Type B pancreatic cell (in vitro differentiated cells): Measurements from ENCODE around the gene REEP6. TPM values are rescaled to one million over a fixed set of nuclear protein-coding genes. Genes with fewer than 3 reads are reported as not detected.

Experiments used
- DNase-seq: peaks from one replicate; pipeline ENCODE4 v3.0.0; 2021; ENCODE audit warnings: mixed read lengths; ENCODE audit not compliant: unreplicated experiment; ENCODE audit errors: extremely low spot score
- H3K27ac Mint-ChIP-seq: 2 replicates; pipeline ENCODE4 v1.8.0; 2021; ENCODE audit warnings: mild to moderate bottlenecking, mixed read lengths
- H3K27me3 Mint-ChIP-seq: 2 replicates; pipeline ENCODE4 v1.8.0; 2021; ENCODE audit warnings: mixed read lengths
- H3K36me3 Mint-ChIP-seq: 2 replicates; pipeline ENCODE4 v1.8.0; 2021; ENCODE audit warnings: mixed read lengths
- H3K4me1 Mint-ChIP-seq: one replicate; pipeline ENCODE4 v1.8.0; 2021; ENCODE audit warnings: mixed read lengths; ENCODE audit not compliant: unreplicated experiment
- H3K4me3 Mint-ChIP-seq: 2 replicates; pipeline ENCODE4 v1.8.0; 2021; ENCODE audit warnings: mild to moderate bottlenecking, mixed read lengths
- H3K9me3 Mint-ChIP-seq: 2 replicates; pipeline ENCODE4 v1.8.0; 2021; ENCODE audit warnings: mixed read lengths
- total RNA-seq: library from RNA; stranded (reverse); gene quantifications from 2 replicates; pipeline ENCODE4 v1.2.1, GENCODE V29; 2021; ENCODE audit warnings: low replicate concordance
- TF ChIP-seq, protein P1 (sequence below): fragments of 200-600 bp; sonication (generic); conservative IDR thresholded peaks from 2 replicates; pipeline ENCODE4 v1.5.0; 2021; ENCODE audit warnings: antibody characterized with exemption, mild to moderate bottlenecking

The REEP6 gene
- total RNA-seq, 1 donor from 2014 or later = 17.3 TPM

GRCh38 chr19:1490311-1491113, 469 bp upstream of the REEP6 start, which contains the start of gene PCSK4:
Gene PCSK4 (minus strand): TSS chr19:1490350. CDS start chr19:1490346, 4 bp downstream.
- Mint-ChIP-seq H3K4me1 (peaks cover 4% of the 10 kb centered on the region), H3K36me3 (no peaks in the 10 kb centered on the region), H3K9me3 (no peaks in the 10 kb centered on the region), H3K27me3 (peaks cover 17% of the 10 kb centered on the region), H3K27ac (peak within 1 kb of the TSS; percentile 97), H3K4me3 (peak within 1 kb of the TSS; percentile 96)
- TF ChIP-seq, protein P1, sequence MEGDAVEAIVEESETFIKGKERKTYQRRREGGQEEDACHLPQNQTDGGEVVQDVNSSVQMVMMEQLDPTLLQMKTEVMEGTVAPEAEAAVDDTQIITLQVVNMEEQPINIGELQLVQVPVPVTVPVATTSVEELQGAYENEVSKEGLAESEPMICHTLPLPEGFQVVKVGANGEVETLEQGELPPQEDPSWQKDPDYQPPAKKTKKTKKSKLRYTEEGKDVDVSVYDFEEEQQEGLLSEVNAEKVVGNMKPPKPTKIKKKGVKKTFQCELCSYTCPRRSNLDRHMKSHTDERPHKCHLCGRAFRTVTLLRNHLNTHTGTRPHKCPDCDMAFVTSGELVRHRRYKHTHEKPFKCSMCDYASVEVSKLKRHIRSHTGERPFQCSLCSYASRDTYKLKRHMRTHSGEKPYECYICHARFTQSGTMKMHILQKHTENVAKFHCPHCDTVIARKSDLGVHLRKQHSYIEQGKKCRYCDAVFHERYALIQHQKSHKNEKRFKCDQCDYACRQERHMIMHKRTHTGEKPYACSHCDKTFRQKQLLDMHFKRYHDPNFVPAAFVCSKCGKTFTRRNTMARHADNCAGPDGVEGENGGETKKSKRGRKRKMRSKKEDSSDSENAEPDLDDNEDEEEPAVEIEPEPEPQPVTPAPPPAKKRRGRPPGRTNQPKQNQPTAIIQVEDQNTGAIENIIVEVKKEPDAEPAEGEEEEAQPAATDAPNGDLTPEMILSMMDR = no peak
- DNase-seq = peak; percentile 98

- DNase-seq = no peak
- peaks cover 8% of the 10 kb centered on the region for H3K4me1 Mint-ChIP-seq
- peaks cover 17% of the 10 kb centered on the region for H3K27me3 Mint-ChIP-seq
- peak overlapping the region; percentile 70 for H3K27ac Mint-ChIP-seq
- H3K36me3 Mint-ChIP-seq = no peaks in the 10 kb centered on the region
- H3K4me3 Mint-ChIP-seq = peak overlapping the region; percentile 85
- H3K9me3 Mint-ChIP-seq = no peaks in the 10 kb centered on the region
- TF ChIP-seq, protein P1 = no peak
Observed at GRCh38 chr19:1491849-1492170, 829 bp downstream of the REEP6 start.

DNA sequence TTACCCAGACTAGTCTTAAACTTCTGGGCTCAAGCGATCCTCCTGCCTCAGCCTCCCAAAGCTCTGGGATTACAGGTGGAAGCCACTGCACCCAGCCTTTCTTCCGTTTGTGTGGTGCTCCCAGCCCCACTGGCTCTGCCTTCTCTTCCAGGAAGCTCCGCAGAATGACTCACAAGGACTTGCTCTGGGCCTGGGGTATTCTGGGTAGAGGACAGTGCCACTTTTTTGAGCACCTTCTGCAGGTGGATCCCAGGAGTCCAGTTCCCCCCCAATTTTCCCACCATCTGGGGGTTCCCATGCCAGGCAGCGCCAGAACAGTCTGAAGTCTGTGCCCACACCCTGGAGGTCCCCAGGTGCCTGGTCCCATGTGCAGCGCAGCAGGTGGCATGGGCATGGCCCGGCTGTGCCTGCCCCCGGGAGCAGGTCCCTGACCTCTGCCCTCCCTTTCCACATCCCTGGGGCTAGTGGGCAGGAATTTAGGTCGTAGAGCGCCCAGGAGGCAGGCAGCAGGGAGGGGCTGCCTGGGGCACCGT, 1.6 kb downstream of the REEP6 start:
- Mint-ChIP-seq H3K27me3 (peaks cover 17% of the 10 kb centered on the region), H3K4me3 (peak overlapping the region; percentile 85), H3K9me3 (no peaks in the 10 kb centered on the region), H3K4me1 (peaks cover 8% of the 10 kb centered on the region), H3K36me3 (no peaks in the 10 kb centered on the region), H3K27ac (no peak overlapping the region)
- no peak for DNase-seq
- TF ChIP-seq, protein P1 = no peak

DNA sequence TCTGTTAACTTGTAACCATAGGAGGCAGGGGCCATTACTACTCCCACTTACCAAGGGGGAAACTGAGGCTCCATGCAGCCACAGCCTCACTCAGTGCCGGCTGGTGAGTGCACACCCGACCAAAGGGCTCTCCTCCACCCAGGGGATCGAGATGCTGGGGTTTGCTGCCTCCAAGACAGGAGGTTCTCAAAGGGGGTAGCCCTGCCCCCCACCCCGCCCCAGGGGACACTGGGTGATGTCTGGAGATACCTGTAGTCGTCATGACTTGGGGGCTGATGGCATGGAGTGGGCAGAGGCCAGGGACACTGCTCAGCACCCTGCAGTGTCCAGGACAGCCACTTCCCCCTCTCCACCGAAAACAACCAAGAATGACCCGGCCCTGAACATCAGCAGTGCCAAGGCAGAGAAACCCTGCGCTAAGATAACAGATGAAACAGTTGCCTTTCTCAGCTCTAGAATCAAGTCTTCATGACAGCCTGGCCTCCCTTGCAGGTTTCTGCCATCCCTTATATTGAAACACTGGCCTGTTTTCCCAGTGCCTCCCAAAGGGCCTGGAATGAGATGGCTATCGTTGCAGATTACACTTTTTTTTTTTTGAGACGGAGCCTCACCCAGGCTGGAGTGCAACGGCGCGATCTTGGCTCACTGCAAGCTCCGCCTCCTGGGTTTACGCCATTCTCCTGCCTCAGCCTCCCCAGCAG, 3.3 kb downstream of the REEP6 start:
- Mint-ChIP-seq H3K27ac (no peak overlapping the region), H3K27me3 (peaks cover 17% of the 10 kb centered on the region), H3K36me3 (no peaks in the 10 kb centered on the region), H3K4me3 (no peak overlapping the region), H3K9me3 (no peaks in the 10 kb centered on the region), H3K4me1 (peaks cover 8% of the 10 kb centered on the region)
- no peak for DNase-seq
- TF ChIP-seq, protein P1 = no peak

- Mint-ChIP-seq H3K27ac (no peak overlapping the region), H3K4me1 (peaks cover 8% of the 10 kb centered on the region), H3K27me3 (peaks cover 17% of the 10 kb centered on the region), H3K4me3 (no peak overlapping the region), H3K36me3 (no peaks in the 10 kb centered on the region), H3K9me3 (no peaks in the 10 kb centered on the region)
- TF ChIP-seq, protein P1 = no peak
- no peak for DNase-seq
Observed at GRCh38 chr19:1495051-1495798, 4.2 kb downstream of the REEP6 start.
